Stimulated activated effector memory CD8-positive, alpha-beta T cell treated with anti-CD3 and anti-CD28 coated beads, Interleukin-12 subunit alpha, Interleukin-12 subunit beta, amount 100 ng/mL, for 72 hours (primary cell): ENCODE data around the gene SSBP4.

Experiments
- ATAC-seq: fragments of 150-1000 bp; cut with Tn5 transposase; 2 replicates; pipeline ENCODE4 v1.10.0; 2021
- DNase-seq, 2 donors: peaks; one replicate each; pipeline ENCODE4 v3.0.0; 2021 to 2022; ENCODE audit warnings: low spot score in 2 of 2
- H3K27ac Mint-ChIP-seq: one replicate; pipeline ENCODE4 v1.8.0; 2022; ENCODE audit warnings: mild to moderate bottlenecking, mixed read lengths
- H3K36me3 Mint-ChIP-seq: one replicate; pipeline ENCODE4 v1.8.0; 2022; ENCODE audit warnings: mild to moderate bottlenecking, mixed read lengths
- H3K4me1 Mint-ChIP-seq: one replicate; pipeline ENCODE4 v1.8.0; 2022; ENCODE audit warnings: mixed read lengths
- H3K4me3 Mint-ChIP-seq: one replicate; pipeline ENCODE4 v1.8.0; 2022; ENCODE audit warnings: mild to moderate bottlenecking, mixed read lengths
- H3K9me3 Mint-ChIP-seq: one replicate; pipeline ENCODE4 v1.8.0; 2022; ENCODE audit warnings: mixed read lengths

The SSBP4 gene

GRCh38 chr19:18453269-18454024 lies 34.2 kb downstream of the SSBP4 start:
- no peak for ATAC-seq
- H3K4me1 Mint-ChIP-seq: peaks cover 25% of the 10 kb centered on the region
- peaks cover 99% of the 10 kb centered on the region for H3K36me3 Mint-ChIP-seq
- H3K4me3 Mint-ChIP-seq: no peak overlapping the region
- no peaks in the 10 kb centered on the region for H3K9me3 Mint-ChIP-seq
- H3K27ac Mint-ChIP-seq: no peak overlapping the region
- no peak for DNase-seq

GRCh38 chr19:18456279-18456678 lies 37.1 kb downstream of the SSBP4 start:
- Mint-ChIP-seq H3K9me3 (no peaks in the 10 kb centered on the region), H3K27ac (peak overlapping the region; percentile 89), H3K4me1 (peaks cover 16% of the 10 kb centered on the region), H3K4me3 (no peak overlapping the region), H3K36me3 (peaks cover 99% of the 10 kb centered on the region)
- ATAC-seq (no peak), DNase-seq (no peak)

- ATAC-seq (no peak), DNase-seq (no peak)
- peaks cover 99% of the 10 kb centered on the region for H3K36me3 Mint-ChIP-seq
- H3K4me3 Mint-ChIP-seq: no peak overlapping the region
- H3K9me3 Mint-ChIP-seq: no peaks in the 10 kb centered on the region
- peak overlapping the region; percentile 89 for H3K27ac Mint-ChIP-seq
- H3K4me1 Mint-ChIP-seq: peaks cover 23% of the 10 kb centered on the region
Measured at GRCh38 chr19:18456974-18457373, 37.8 kb downstream of the SSBP4 start.

- ATAC-seq (no peak), DNase-seq (no peak)
- Mint-ChIP-seq H3K4me3 (no peak overlapping the region), H3K4me1 (peaks cover 17% of the 10 kb centered on the region), H3K9me3 (no peaks in the 10 kb centered on the region), H3K27ac (peak overlapping the region; percentile 89), H3K36me3 (peaks cover 99% of the 10 kb centered on the region)
Measured at GRCh38 chr19:18457483-18458331, 38.5 kb downstream of the SSBP4 start.

GRCh38 chr19:18460900-18461299 lies 41.7 kb downstream of the SSBP4 start:
- ATAC-seq (no peak), DNase-seq (no peak)
- Mint-ChIP-seq H3K9me3 (no peaks in the 10 kb centered on the region), H3K4me1 (peaks cover 29% of the 10 kb centered on the region), H3K27ac (no peak overlapping the region), H3K36me3 (peaks cover 96% of the 10 kb centered on the region), H3K4me3 (no peak overlapping the region)

- no peak for DNase-seq
- Mint-ChIP-seq H3K9me3 (no peaks in the 10 kb centered on the region), H3K4me3 (no peak overlapping the region), H3K27ac (no peak overlapping the region), H3K36me3 (peaks cover 91% of the 10 kb centered on the region), H3K4me1 (peaks cover 23% of the 10 kb centered on the region)
- ATAC-seq: no peak
Measured at GRCh38 chr19:18461471-18461870, 42.3 kb downstream of the SSBP4 start.

GRCh38 chr19:18464646-18465045 lies 45.4 kb downstream of the SSBP4 start:
- peaks cover 47% of the 10 kb centered on the region for H3K4me1 Mint-ChIP-seq
- ATAC-seq (no peak), DNase-seq (no peak)
- peak overlapping the region; percentile 24 for H3K27ac Mint-ChIP-seq
- no peak overlapping the region for H3K4me3 Mint-ChIP-seq
- H3K9me3 Mint-ChIP-seq: no peaks in the 10 kb centered on the region
- peaks cover 82% of the 10 kb centered on the region for H3K36me3 Mint-ChIP-seq

- Mint-ChIP-seq H3K4me3 (no peak overlapping the region), H3K4me1 (peaks cover 55% of the 10 kb centered on the region), H3K36me3 (peaks cover 77% of the 10 kb centered on the region), H3K27ac (peak overlapping the region; percentile 24), H3K9me3 (no peaks in the 10 kb centered on the region)
- DNase-seq (no peak), ATAC-seq (no peak)
Measured at GRCh38 chr19:18465214-18465963, 46.2 kb downstream of the SSBP4 start.

- DNase-seq (no peak), ATAC-seq (no peak)
- no peaks in the 10 kb centered on the region for H3K9me3 Mint-ChIP-seq
- peaks cover 77% of the 10 kb centered on the region for H3K36me3 Mint-ChIP-seq
- no peak overlapping the region for H3K27ac Mint-ChIP-seq
- H3K4me3 Mint-ChIP-seq: no peak overlapping the region
- H3K4me1 Mint-ChIP-seq: peaks cover 57% of the 10 kb centered on the region
Measured at GRCh38 chr19:18465964-18466339, 46.8 kb downstream of the SSBP4 start.

GRCh38 chr19:18466354-18466753 lies 47.2 kb downstream of the SSBP4 start:
- Mint-ChIP-seq H3K4me1 (peaks cover 56% of the 10 kb centered on the region), H3K9me3 (no peaks in the 10 kb centered on the region), H3K36me3 (peaks cover 77% of the 10 kb centered on the region), H3K27ac (no peak overlapping the region), H3K4me3 (no peak overlapping the region)
- no peak for DNase-seq
- ATAC-seq: no peak

- H3K4me3 Mint-ChIP-seq: no peak overlapping the region
- DNase-seq (no peak), ATAC-seq (no peak)
- H3K27ac Mint-ChIP-seq: peak overlapping the region; percentile 62
- no peaks in the 10 kb centered on the region for H3K9me3 Mint-ChIP-seq
- H3K4me1 Mint-ChIP-seq: peaks cover 51% of the 10 kb centered on the region
- peaks cover 77% of the 10 kb centered on the region for H3K36me3 Mint-ChIP-seq
Measured at GRCh38 chr19:18467978-18468377, 48.8 kb downstream of the SSBP4 start.

- H3K27ac Mint-ChIP-seq: peak overlapping the region; percentile 62
- DNase-seq (no peak), ATAC-seq (peak; percentile 6)
- peaks cover 54% of the 10 kb centered on the region for H3K4me1 Mint-ChIP-seq
- H3K36me3 Mint-ChIP-seq: peaks cover 72% of the 10 kb centered on the region
- H3K9me3 Mint-ChIP-seq: no peaks in the 10 kb centered on the region
- H3K4me3 Mint-ChIP-seq: no peak overlapping the region
Measured at GRCh38 chr19:18468517-18468916, 49.3 kb downstream of the SSBP4 start.

GRCh38 chr19:18469069-18469846 lies 50.1 kb downstream of the SSBP4 start:
- Mint-ChIP-seq H3K27ac (peak overlapping the region; percentile 62), H3K4me1 (peaks cover 61% of the 10 kb centered on the region), H3K4me3 (no peak overlapping the region), H3K36me3 (peaks cover 64% of the 10 kb centered on the region), H3K9me3 (no peaks in the 10 kb centered on the region)
- ATAC-seq (peak; percentile 52), DNase-seq (peak; percentile 56 to 83)

- Mint-ChIP-seq H3K27ac (peak overlapping the region; percentile 93), H3K36me3 (peaks cover 62% of the 10 kb centered on the region), H3K9me3 (no peaks in the 10 kb centered on the region), H3K4me3 (no peak overlapping the region), H3K4me1 (peaks cover 69% of the 10 kb centered on the region)
- no peak for ATAC-seq
- no peak for DNase-seq
Measured at GRCh38 chr19:18470787-18471186, 51.6 kb downstream of the SSBP4 start.
